T47D (cell line): Measurements from ENCODE around the gene C1QTNF7.
A peak's percentile ranks its signal among the peaks of the same experiment; 100 is the strongest.

Experiments used
- DNase-seq, 2 experiments: peaks; one replicate each; pipeline versions ENCODE4 v3.0.0 to v3.0.0-alpha.2; 2011 to 2012; ENCODE audit warnings: low read depth in 1 of 2, low spot score in 1 of 2
- JUND ChIP-seq: IDR thresholded peaks from 2 replicates; pipeline ENCODE4 v1.6.1; 2012; ENCODE audit warnings: low read depth
- in situ Hi-C: cut with HindIII; loops from 2 replicates; pipeline ENCODE4 v1.10.0; 2016; ENCODE audit warnings: low sequenced_read_pairs, low pct_unique_long_range_greater_than_20kb

C1QTNF7 gene, protein sequence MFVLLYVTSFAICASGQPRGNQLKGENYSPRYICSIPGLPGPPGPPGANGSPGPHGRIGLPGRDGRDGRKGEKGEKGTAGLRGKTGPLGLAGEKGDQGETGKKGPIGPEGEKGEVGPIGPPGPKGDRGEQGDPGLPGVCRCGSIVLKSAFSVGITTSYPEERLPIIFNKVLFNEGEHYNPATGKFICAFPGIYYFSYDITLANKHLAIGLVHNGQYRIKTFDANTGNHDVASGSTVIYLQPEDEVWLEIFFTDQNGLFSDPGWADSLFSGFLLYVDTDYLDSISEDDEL

DNA sequence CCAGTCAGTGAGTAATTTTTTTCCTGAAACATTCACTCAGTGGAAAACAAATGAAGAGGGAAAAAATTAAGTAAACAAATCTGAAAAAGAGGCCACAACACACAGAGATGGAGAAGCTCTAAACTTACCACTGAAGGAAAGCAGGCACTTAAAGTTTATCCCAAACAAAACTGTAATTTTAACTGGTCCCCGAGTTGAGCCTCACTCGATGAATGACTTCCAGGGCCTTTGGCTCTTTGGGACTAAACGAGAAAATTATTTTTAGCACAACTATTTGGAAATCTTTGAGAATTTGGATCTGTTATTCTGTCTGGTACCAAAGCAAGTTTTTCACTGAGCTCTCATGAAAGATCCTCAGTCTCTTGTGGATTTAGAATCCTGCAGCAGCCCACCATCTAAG lies at the start of gene C1QTNF7:
Gene C1QTNF7 (plus strand): TSS at position 333 of the 400 bp plus-strand sequence. CDS start 7,711 bp downstream, outside the sequence.
- in situ Hi-C loops: no loop called here
- no peak for TF ChIP-seq JUND
- no peak for DNase-seq

DNA sequence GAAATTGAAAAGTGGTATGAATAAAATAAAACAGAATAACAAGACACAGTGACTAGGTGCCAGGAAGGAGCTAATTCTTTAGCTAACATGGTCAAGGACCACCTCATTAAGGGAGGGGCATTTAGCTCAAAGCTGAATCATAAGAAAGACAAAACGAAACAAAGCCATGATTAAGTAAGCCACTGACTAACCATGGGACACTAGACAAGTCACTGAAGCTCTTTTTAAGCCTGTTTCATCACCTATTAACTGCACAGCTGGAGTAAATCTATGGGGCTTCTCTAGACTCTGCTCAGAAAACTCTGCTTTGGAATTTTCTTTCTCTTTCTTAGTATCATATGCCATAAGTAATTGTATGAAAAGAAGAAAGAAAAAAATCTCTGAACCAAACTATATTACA lies 49.8 kb upstream of the C1QTNF7 start:
- no peak for DNase-seq
- in situ Hi-C loops: no loop called here
- TF ChIP-seq JUND: no peak

DNA sequence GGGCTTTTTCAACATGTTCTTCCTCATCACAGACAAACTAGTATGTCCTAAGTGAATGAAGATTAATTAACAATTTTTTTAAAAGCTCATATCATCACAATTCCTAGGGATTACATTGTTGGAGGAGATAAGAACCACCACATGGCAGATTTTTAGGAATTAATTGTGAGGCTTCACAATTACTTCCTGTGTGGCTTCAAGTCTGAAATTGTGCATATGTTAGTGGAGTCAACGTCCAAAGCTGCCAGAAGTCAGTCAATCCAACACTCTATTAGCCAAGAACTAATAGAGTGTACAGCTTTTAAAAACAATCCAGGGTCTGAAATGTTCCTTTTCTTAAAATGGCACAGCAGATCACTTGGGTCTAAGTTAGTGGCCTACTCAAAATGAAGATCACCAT lies 49.3 kb upstream of the C1QTNF7 start:
- no peak for TF ChIP-seq JUND
- in situ Hi-C loops: no loop called here
- DNase-seq: no peak

DNA sequence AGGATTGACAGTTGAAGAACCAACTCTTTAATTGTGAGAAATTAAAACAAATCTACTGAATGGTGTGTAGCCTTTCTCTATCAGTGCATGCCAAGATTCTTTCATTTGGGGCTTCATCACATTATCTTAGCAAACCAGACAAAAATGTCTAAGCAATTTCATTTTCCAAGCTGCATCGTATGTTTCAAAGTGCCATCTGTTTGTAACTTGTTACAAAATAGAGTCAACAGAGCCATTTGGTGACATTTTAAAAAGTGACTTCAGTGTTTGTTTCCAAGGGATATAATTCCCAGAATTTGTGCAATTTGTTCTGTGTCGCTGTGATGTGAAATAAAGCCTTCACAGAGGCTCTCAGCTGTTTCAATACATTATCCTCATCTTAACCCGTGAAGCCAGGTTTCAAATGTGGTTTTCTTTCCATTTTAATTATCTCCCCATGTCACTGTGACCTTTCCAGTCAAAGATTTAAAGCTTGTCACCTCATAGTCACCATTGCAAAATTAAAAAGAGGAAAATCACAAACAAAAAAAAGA lies 46.0 kb upstream of the C1QTNF7 start:
- in situ Hi-C loops: no loop called here
- DNase-seq: no peak

DNA sequence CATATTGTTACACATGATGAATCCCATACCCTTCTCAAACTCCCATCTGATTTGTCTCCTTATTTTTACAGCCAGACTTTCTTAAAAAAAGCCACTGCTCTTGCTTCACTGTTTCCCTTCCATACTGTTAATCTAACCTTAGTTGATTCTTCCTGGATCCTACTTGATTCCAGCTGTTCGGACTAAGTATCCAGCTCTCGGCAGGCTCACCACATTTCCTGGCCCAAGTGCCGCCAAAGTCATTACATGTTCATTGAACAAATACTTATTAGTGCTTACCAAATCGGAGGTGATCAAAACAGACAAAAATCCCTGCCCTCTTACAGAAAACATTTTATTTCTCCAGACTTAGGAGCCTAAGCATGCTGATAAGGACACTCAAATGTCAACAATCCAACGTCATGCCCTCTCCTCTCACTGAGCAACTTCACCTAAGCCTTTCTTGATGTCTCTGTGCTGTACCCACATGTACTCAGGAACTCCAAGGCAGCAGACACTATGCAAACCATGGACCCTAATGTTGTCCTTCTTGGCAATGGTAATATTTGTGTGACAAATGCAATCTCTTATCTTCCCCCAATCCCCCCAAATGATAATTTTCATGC lies 45.1 kb upstream of the C1QTNF7 start:
- no peak for TF ChIP-seq JUND
- no peak for DNase-seq
- in situ Hi-C loops: no loop called here

More for the DNA sequence above, 46.0 kb upstream of the C1QTNF7 start:
- no peak for TF ChIP-seq JUND

DNA sequence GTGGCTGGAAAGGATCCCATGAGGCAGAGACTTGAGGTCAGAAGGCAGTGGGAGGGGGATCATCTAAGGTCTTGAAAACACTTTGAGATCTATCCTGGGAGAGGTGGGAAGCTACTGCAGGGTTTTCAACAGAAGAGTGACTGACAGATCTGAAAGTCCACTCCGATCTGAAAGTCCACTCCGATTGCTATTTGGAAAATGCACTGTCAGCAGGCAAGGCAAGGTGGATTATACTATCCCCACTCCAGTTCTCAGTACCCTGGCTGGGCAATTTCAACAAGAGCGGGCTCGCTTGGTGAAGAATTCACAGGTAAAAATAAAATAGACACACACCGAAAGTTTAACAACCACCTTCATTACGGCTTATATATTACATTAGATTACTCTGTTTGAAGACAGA lies 42.3 kb upstream of the C1QTNF7 start:
- in situ Hi-C loops: no loop called here
- DNase-seq: no peak
- TF ChIP-seq JUND: no peak

DNA sequence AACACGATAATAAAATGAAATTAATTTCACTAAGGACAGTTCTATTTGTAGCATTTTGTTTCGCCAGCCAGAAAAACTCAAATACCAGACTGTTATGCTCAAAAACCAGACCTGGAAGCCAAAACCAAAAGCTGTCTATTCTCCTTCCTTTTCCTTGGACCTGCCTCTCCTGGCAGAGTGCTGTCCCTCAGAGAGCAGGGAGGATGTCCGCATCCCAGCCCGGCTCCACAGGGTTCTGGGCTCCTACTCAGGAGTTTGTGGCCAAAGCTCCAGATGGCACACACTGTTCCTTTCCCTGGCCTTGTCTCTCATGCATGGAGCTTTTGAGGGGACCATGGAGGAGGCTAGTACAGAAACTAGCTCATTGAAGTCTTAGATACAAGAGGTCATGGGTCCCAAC lies 41.9 kb upstream of the C1QTNF7 start:
- no peak for DNase-seq
- TF ChIP-seq JUND: no peak
- in situ Hi-C loops: no loop called here

DNA sequence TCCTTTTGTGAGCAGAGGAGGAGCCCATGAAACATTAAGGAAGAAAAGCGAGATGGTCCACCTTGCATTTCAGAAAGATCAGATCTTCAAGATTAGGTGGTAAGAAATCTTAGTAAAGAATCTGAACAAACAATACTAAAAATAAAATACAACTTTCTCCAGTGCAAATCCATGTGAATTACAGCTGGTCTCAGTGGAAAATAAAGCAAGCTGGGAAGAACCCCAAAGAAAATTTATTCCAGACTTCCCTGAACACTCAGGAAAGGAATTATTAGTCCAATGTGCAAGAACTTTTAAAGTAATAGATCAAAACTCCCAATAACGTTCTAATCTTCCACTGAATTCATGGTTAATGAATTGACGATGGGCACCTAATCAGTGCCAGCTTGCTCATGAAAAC lies 37.3 kb upstream of the C1QTNF7 start:
- in situ Hi-C loops: no loop called here
- DNase-seq: no peak
- TF ChIP-seq JUND: no peak

DNA sequence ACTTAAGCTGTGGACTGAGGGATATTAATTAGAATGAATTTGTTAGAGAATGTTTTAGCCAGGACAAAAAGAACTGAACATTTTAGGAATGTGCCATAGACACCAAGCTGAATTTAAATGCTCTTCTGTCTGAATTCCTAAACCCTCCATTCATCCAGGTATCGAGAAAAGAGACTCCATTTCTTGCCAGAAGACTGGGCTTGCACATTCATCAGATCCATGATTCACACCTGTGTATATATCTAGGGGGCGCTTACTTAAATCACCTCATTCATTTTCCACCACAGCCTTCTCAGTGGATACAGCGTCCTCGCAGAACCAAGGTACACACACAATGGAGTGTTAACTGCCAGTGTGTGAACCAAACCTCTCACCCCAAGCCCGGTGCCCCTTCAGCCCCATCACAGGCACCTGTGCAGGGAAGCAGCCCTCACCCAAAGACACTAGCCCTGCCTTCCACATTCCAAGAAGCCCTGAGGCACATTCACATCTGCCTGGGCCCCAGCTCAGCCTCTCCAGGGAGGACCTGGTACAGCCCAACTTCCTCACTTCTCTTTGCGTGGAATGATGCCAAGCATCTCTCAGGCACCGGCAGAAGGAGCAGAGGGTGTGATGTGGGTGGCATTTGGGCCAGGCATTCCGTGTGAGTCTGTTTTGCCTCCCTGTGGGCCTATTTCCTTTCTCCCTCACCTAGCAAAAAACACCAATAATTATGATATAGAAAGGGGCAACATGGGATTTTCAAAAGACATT lies 35.6 kb upstream of the C1QTNF7 start:
- TF ChIP-seq JUND: no peak
- DNase-seq: no peak
- in situ Hi-C loops: no loop called here

DNA sequence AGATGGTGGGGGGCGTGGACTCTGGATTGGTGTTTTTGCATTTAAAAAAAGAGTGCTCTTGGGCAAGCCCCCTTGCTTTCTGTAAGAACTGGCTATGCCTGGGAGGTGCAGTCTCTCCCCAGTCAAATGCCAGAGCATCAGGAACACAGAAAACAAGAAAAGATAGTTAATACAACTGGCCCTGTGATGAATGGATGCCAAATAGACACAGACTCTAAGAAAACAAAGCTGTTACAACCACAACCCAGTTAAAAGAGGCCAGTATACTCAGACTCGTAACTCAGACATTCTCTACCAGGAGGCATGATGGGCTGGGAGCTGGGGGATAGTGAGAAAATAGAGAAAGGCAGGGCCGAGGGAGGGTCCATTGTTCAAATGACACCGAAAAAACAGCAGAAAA lies 32.5 kb upstream of the C1QTNF7 start:
- DNase-seq: no peak
- TF ChIP-seq JUND: no peak
- in situ Hi-C loops: no loop called here

DNA sequence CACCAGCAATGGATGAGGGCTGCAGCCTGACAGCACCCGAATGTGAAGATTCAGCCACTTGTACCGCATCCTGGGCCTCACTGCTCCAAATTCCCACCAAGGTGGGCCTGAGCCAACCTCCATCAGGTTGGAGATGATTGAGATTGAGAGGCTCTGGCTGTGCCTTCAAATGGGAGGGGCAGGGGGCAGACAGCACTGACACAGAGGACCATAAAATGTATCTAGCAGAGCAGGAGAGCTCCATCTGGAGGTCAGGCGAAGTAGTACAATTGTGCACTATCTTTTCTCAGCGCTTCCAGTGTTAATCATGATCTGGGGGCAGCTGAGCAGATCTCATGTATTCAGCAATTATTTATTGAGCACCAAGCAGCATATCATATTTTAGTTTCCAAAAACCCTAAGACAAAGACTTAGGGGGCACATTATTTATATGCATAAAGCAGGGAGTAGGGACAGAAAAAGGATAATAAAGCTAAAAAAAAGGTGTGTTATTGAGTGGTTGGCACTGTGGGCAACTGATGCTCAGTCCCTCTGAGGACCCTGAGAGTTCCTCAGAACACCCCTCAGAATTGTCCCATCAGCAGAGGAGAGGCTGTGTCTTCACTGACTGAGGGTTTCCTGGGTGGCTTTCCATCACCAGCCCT lies 31.6 kb upstream of the C1QTNF7 start:
- DNase-seq: peak; percentile 6 to 45
- no peak for TF ChIP-seq JUND
- in situ Hi-C loops: no loop called here

DNA sequence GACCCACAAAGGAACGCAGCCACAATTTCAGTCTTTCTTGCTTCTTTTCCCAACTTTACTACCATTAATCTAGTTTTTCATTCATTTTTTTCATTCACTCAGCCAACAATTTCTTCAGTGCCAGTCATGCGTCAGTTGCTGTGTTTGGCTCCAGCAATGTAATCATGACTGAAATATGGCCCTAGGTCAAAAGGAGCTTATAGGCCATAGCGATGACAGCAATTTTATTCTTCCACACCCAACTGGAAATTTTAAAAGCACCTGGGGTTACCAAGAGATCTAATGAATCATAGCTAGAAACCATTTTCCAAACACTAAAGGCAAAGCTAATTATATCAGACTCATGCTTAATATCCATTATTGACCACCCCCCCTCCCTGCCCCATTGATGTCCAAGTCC lies 29.8 kb upstream of the C1QTNF7 start:
- no peak for DNase-seq
- in situ Hi-C loops: no loop called here
- TF ChIP-seq JUND: no peak
